Gastroesophageal sphincter (tissue), 4 donors: ENCODE data around the gene OPCML. TPM values are rescaled to one million over a fixed set of nuclear protein-coding genes. Genes with fewer than 3 reads are reported as not detected.

ENCODE experiments used
- ATAC-seq: fragments of 150-250 bp; one replicate; pipeline ENCODE4 v1.9.1; 2016; ENCODE audit warnings: mild to moderate bottlenecking, moderate library complexity
- H3K27ac ChIP-seq, 4 donors: fragments of 200-600 bp; sonication (generic) in 3 of 4; 1 replicate in 3 of 4; 2 replicates in 1 of 4; pipeline ENCODE4 v1.5.1; 2016 to 2019
- H3K27me3 ChIP-seq: fragments of 200-600 bp; sonication (generic); one replicate; pipeline ENCODE4 v1.5.1; 2019
- H3K36me3 ChIP-seq, 2 donors: fragments of 200-600 bp; sonication (generic); one replicate each; pipeline ENCODE4 v1.5.1; 2019; ENCODE audit warnings: control low read depth in 1 of 2
- H3K4me1 ChIP-seq, 3 donors: fragments of 200-600 bp; sonication (generic); 1 replicate in 2 of 3; 2 replicates in 1 of 3; pipeline ENCODE4 v1.5.1; 2016 to 2019; ENCODE audit warnings: control low read depth in 2 of 3
- H3K4me3 ChIP-seq, 2 donors: fragments of 200-600 bp; sonication (generic); one replicate each; pipeline ENCODE4 v1.5.1; 2019; ENCODE audit warnings: mild to moderate bottlenecking in 1 of 2, moderate library complexity in 1 of 2
- H3K9me3 ChIP-seq, 3 donors: fragments of 200-600 bp; sonication (generic); one replicate each; pipeline ENCODE4 v1.5.1; 2017 to 2019; ENCODE audit warnings: control low read depth in 2 of 3
- EP300 ChIP-seq: sonication (generic); formaldehyde crosslinking; IDR thresholded peaks from one replicate; pipeline ENCODE4 v1.6.1; 2017; ENCODE audit warnings: antibody characterized with exemption, mild to moderate bottlenecking
- POLR2A ChIP-seq, 2 donors: fragments of 450-650 bp; IDR thresholded peaks; one replicate each; pipeline ENCODE4 v1.6.1; 2017; ENCODE audit warnings: antibody characterized with exemption in 2 of 2, mild to moderate bottlenecking in 2 of 2, moderate library complexity in 1 of 2
- POLR2AphosphoS5 ChIP-seq: sonication (generic); formaldehyde crosslinking; IDR thresholded peaks from one replicate; pipeline ENCODE4 v1.6.1; 2017; ENCODE audit warnings: antibody characterized with exemption
- WGBS, 2 donors: methylation state at CpG; one replicate each; pipeline ENCODE4 v1.1.5; 2018; ENCODE audit warnings: low coverage in 1 of 2; 5-methylcytosine and 5-hydroxymethylcytosine counted together
- total RNA-seq, 4 donors: library from RNA; depleted of rRNA; stranded (reverse); fragments of >200 nt; gene quantifications; one replicate each; pipeline ENCODE4 v1.1.0, GENCODE V29; 2016
- TF ChIP-seq, protein P1 (sequence below), 4 experiments: fragments of 200-600 bp in 2 of 4; fragments of 450-650 bp in 2 of 4; sonication (generic) in 1 of 4; IDR thresholded peaks; one replicate each; pipeline ENCODE4 v1.5.1; 2017 to 2019; ENCODE audit warnings: antibody characterized with exemption in 4 of 4, mild to moderate bottlenecking in 2 of 4, moderate library complexity in 2 of 4

OPCML gene
- total RNA-seq, 4 donors from 2014 or later, result 0.13 to 0.93 (median 0.33) TPM

DNA sequence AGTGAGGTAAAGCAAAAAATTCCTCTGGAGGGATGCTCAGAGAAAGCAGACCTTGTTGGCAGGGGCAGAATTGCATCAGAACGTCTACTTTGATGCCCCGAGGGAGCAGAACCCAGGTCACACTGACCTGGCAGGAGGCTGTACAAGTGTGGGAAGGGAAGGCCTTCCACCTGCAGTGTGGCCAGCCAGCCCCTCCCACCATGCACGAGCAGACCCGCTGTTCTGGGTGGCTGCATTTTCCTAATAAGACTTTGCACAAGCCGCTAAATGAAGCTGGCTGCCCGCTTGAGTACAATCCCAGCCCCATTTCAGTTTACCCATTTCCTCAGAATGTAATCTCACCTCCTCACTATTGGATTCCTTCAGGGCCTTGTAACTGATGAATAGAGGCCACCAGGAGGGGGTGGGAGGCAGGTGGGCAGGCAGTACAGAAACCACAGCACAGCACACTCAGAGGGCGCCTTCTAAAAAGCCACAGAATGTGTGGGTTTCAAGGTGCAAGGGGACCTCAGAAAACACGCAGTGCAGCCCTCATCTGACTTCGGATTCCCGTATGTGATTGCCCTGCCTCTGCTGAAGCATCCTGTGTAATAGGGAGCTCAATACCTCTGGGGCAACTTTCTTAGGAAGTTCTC is 316.6 kb downstream of the OPCML start:
- WGBS, 2 donors, result 20 to 60% methylated on average over 1 to 2 of the region's 10 CpGs
- H3K27ac ChIP-seq, result no peak overlapping the region
- H3K9me3 ChIP-seq, result no peaks in the 10 kb centered on the region
- ATAC-seq, result no peak
- no peak for TF ChIP-seq EP300
- TF ChIP-seq POLR2AphosphoS5, result no peak
- TF ChIP-seq, protein P1, sequence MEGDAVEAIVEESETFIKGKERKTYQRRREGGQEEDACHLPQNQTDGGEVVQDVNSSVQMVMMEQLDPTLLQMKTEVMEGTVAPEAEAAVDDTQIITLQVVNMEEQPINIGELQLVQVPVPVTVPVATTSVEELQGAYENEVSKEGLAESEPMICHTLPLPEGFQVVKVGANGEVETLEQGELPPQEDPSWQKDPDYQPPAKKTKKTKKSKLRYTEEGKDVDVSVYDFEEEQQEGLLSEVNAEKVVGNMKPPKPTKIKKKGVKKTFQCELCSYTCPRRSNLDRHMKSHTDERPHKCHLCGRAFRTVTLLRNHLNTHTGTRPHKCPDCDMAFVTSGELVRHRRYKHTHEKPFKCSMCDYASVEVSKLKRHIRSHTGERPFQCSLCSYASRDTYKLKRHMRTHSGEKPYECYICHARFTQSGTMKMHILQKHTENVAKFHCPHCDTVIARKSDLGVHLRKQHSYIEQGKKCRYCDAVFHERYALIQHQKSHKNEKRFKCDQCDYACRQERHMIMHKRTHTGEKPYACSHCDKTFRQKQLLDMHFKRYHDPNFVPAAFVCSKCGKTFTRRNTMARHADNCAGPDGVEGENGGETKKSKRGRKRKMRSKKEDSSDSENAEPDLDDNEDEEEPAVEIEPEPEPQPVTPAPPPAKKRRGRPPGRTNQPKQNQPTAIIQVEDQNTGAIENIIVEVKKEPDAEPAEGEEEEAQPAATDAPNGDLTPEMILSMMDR (IDR thresholded peaks at IDR 0.05), result no peak
- TF ChIP-seq POLR2A (IDR thresholded peaks at IDR 0.05), result no peak
- H3K36me3 ChIP-seq, result no peaks in the 10 kb centered on the region
- no peak overlapping the region for H3K4me3 ChIP-seq
- peaks cover 29% of the 10 kb centered on the region for H3K27me3 ChIP-seq
- no peaks in the 10 kb centered on the region for H3K4me1 ChIP-seq

DNA sequence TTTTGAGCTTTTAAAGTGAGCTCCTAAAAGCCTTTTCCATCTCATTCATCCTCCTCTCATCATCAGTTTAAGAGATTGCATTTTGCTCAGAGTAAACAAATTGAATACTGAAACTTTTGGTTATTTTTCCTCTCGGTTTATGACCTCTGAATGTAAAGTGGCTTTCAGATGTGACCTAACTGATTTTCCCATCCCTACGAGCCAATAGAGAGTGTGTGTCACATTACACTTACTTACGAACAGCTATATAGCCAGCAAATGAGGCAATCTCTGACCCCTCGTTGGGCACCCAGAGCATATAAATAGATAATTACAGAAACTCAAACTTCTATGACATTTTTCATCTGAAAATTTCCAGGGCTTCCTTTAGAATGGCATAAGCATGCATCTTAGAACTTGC is 317.7 kb downstream of the OPCML start:
- Histone ChIP-seq H3K4me3 (no peak overlapping the region), H3K27me3 (peaks cover 29% of the 10 kb centered on the region), H3K27ac (no peak overlapping the region), H3K9me3 (no peaks in the 10 kb centered on the region), H3K4me1 (no peaks in the 10 kb centered on the region), H3K36me3 (no peaks in the 10 kb centered on the region)
- TF ChIP-seq POLR2A (IDR thresholded peaks at IDR 0.05), result no peak
- TF ChIP-seq, protein P1 (IDR thresholded peaks at IDR 0.05), result no peak
- no peak for TF ChIP-seq POLR2AphosphoS5
- TF ChIP-seq EP300, result no peak
- 31 to 35% methylated on average over 3 to 4 of the region's 4 CpGs for WGBS, 2 donors
- ATAC-seq, result no peak

DNA sequence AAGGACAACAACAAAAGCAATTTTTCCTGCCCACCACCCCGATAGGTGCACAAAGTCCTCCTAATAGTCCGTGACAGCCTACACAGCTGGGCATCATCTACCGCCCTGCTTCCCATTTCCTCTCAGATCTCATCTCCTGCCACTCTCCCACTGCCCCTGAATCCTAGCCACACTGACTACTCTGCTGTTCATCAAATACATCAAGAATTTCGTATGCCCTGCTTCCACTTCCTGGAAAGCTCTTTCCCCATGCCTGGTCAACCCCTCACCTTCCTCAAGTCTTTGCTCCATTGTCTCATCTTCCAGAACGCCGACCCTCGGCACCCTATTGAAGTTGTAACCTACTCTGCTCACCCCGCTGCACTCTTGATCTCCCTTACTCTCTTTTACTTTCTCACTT is 320.1 kb downstream of the OPCML start:
- no peaks in the 10 kb centered on the region for H3K4me1 ChIP-seq
- H3K27ac ChIP-seq, result no peak overlapping the region
- H3K27me3 ChIP-seq, result peaks cover 17% of the 10 kb centered on the region
- no peaks in the 10 kb centered on the region for H3K36me3 ChIP-seq
- ATAC-seq, result no peak
- WGBS, 2 donors, result 80 to 88% methylated on average over 7 to 8 of the region's 8 CpGs
- no peak overlapping the region for H3K4me3 ChIP-seq
- TF ChIP-seq POLR2AphosphoS5 (no peak), POLR2A (IDR thresholded peaks at IDR 0.05) (no peak), EP300 (no peak)
- TF ChIP-seq, protein P1 (IDR thresholded peaks at IDR 0.05), result no peak
- no peaks in the 10 kb centered on the region for H3K9me3 ChIP-seq

DNA sequence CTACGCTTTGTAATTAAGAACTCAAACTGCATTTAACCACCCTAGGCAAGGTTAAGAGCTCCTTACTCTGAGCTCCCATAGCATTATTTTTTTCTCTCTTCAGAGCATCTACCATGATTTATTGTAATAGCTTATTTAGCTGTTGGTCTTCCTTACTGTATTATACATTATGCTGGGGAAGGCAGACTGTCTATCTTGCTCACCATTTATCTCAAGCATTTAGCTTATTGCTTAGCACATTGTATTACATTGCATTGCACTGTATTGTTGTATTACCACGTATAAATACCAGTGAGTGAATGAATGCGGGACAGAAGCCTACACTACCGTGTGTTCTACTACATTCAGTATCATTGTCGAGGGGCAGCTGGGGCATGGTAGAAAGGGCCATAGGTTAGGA is 324.3 kb downstream of the OPCML start:
- no peak for ATAC-seq
- WGBS, 2 donors, result 80 to 87% methylated on average over 2 to 5 of the region's 5 CpGs
- peaks cover 10% of the 10 kb centered on the region for H3K27me3 ChIP-seq
- no peaks in the 10 kb centered on the region for H3K9me3 ChIP-seq
- no peaks in the 10 kb centered on the region for H3K36me3 ChIP-seq
- no peaks in the 10 kb centered on the region for H3K4me1 ChIP-seq
- TF ChIP-seq, protein P1 (IDR thresholded peaks at IDR 0.05), result no peak
- TF ChIP-seq POLR2A (IDR thresholded peaks at IDR 0.05), result no peak
- TF ChIP-seq EP300, result no peak
- no peak for TF ChIP-seq POLR2AphosphoS5
- no peak overlapping the region for H3K27ac ChIP-seq
- H3K4me3 ChIP-seq, result no peak overlapping the region

DNA sequence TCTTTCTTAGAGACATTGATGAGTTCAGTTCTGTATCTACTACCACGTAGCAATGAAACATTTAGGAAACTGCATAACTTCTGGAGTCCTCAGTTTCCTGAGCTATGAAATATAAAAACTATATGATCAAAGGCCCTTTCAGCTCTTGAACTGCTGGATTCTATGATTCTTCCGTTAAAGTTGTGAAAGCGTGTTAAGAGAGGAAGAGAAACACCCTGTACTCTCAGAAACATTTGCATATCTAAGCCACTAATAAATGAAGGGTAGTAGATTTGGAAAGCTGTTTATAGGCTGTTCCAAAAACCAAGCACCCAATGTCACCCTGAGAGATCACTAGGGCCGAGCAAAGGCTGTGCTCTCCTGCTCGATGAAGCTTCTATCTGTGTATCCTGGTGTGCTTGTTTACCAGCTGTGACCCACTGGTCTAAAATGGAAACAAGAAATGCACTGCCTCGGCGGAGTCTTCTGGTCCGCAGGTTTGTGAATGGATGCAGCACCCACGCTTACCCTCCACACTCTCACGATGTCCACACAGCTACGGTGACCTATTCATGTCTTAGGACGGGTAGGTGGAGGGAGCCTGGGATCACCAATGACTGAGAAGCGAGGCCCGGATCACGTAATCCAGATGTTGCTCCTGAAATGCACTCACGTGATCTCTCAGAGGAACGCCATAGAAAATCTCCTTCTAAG is 325.8 kb downstream of the OPCML start:
- H3K9me3 ChIP-seq, result no peaks in the 10 kb centered on the region
- H3K4me3 ChIP-seq, result no peak overlapping the region
- no peaks in the 10 kb centered on the region for H3K36me3 ChIP-seq
- H3K27ac ChIP-seq, result no peak overlapping the region
- TF ChIP-seq EP300, result no peak
- TF ChIP-seq, protein P1 (IDR thresholded peaks at IDR 0.05), result no peak
- no peak for TF ChIP-seq POLR2A (IDR thresholded peaks at IDR 0.05)
- TF ChIP-seq POLR2AphosphoS5, result no peak
- 74 to 75% methylated on average over 7 to 12 of the region's 17 CpGs for WGBS, 2 donors
- peaks cover 6% of the 10 kb centered on the region for H3K27me3 ChIP-seq
- no peaks in the 10 kb centered on the region for H3K4me1 ChIP-seq
- no peak for ATAC-seq
